Stimulated activated CD8-positive, alpha-beta memory T cell treated with anti-CD3 and anti-CD28 coated beads, Interleukin-4, amount 100 ng/mL, for 1 hour (primary cell): ENCODE results near the gene RASA2.
"Not testable (repeated sequence)": the region's sequence is repeated elsewhere in the genome, so short reads cannot be mapped to it uniquely, and the experiment has no call there.

Experiments used
- DNase-seq, 2 donors: peaks; one replicate each; pipeline ENCODE4 v3.0.0-alpha.2; 2020; ENCODE audit warnings: low read depth in 2 of 2, low spot score in 1 of 2

The RASA2 gene

GRCh38 chr3:141491929-141492328, 5.1 kb downstream of the RASA2 start:
- DNase-seq, result no peak

GRCh38 chr3:141493184-141493583, 6.4 kb downstream of the RASA2 start:
- DNase-seq, result no peak

GRCh38 chr3:141497589-141497988, 10.8 kb downstream of the RASA2 start:
- DNase-seq, result not testable (repeated sequence)

- DNase-seq, result peak; percentile 67 to 72
These were observed 11.9 kb downstream of the RASA2 start for GRCh38 chr3:141498598-141499223.

- no peak for DNase-seq
These were observed 12.5 kb downstream of the RASA2 start for GRCh38 chr3:141499284-141499683.

GRCh38 chr3:141499965-141500364, 13.1 kb downstream of the RASA2 start:
- no peak for DNase-seq

GRCh38 chr3:141500397-141500796, 13.6 kb downstream of the RASA2 start:
- DNase-seq, result no peak

GRCh38 chr3:141505166-141505565, 18.3 kb downstream of the RASA2 start:
- DNase-seq, result no peak

GRCh38 chr3:141506071-141506470, 19.2 kb downstream of the RASA2 start:
- no peak for DNase-seq

GRCh38 chr3:141507392-141508066, 20.7 kb downstream of the RASA2 start:
- no peak for DNase-seq

GRCh38 chr3:141508067-141508436, 21.2 kb downstream of the RASA2 start:
- no peak for DNase-seq

- DNase-seq, result no peak
These were observed 24.5 kb downstream of the RASA2 start for GRCh38 chr3:141511361-141511760.

GRCh38 chr3:141514382-141514781, 27.6 kb downstream of the RASA2 start:
- DNase-seq, result no peak

GRCh38 chr3:141519587-141519986, 32.8 kb downstream of the RASA2 start:
- DNase-seq, result no peak

GRCh38 chr3:141521781-141522180, 35.0 kb downstream of the RASA2 start:
- no peak for DNase-seq

- no peak for DNase-seq
These were observed 37.0 kb downstream of the RASA2 start for GRCh38 chr3:141523615-141524375.

- no peak for DNase-seq
These were observed 38.2 kb downstream of the RASA2 start for GRCh38 chr3:141524988-141525387.

- DNase-seq, result no peak
These were observed 39.0 kb downstream of the RASA2 start for GRCh38 chr3:141525814-141526213.

GRCh38 chr3:141526709-141527108, 39.9 kb downstream of the RASA2 start:
- no peak for DNase-seq

GRCh38 chr3:141528800-141529199, 42.0 kb downstream of the RASA2 start:
- no peak for DNase-seq

- no peak for DNase-seq
These were observed 42.4 kb downstream of the RASA2 start for GRCh38 chr3:141529256-141529655.

GRCh38 chr3:141529717-141530414, 43.0 kb downstream of the RASA2 start:
- no peak for DNase-seq
